HepG2 (cell line): ENCODE data around the gene FCGR3A. TPM values are rescaled to one million over a fixed set of nuclear protein-coding genes. Genes with fewer than 3 reads are reported as not detected.
A peak's percentile ranks its signal among the peaks of the same experiment; 100 is the strongest.
"Not testable (repeated sequence)": the region's sequence is repeated elsewhere in the genome, so short reads cannot be mapped to it uniquely, and the experiment has no call there.

Experiments used
- CBX5 ChIP-seq: sonication (generic); formaldehyde crosslinking; IDR thresholded peaks from 2 replicates; pipeline ENCODE4 v1.4.0; 2020; ENCODE audit warnings: missing genetic modification reagents, borderline replicate concordance
- CEBPG ChIP-seq: IDR thresholded peaks from 2 replicates; pipeline ENCODE4 v1.6.1; 2016
- GATAD1 ChIP-seq: IDR thresholded peaks from 2 replicates; pipeline ENCODE4 v1.6.1; 2016; ENCODE audit warnings: missing genetic modification reagents, missing compliant biosample characterization
- GATAD2A ChIP-seq: IDR thresholded peaks from 2 replicates; pipeline ENCODE4 v1.6.1; 2016
- HNF1A ChIP-seq, 2 experiments: sonication (generic) in 1 of 2; formaldehyde crosslinking in 1 of 2; IDR thresholded peaks; 2 replicates each; pipeline versions ENCODE4 v1.4.0 to v1.6.1; 2016 to 2020; ENCODE audit warnings: borderline replicate concordance in 1 of 2, low read depth in 1 of 2, mild to moderate bottlenecking in 1 of 2, missing genetic modification reagents in 1 of 2
- KDM2A ChIP-seq: sonication (generic); formaldehyde crosslinking; IDR thresholded peaks from 2 replicates; pipeline ENCODE4 v1.4.0; 2020; ENCODE audit warnings: low read depth, missing genetic modification reagents, borderline replicate concordance
- NR2F6 ChIP-seq, 2 experiments: IDR thresholded peaks; 2 replicates each; pipeline ENCODE4 v1.6.1; 2016; ENCODE audit warnings: antibody characterized with exemption in 1 of 2, mild to moderate bottlenecking in 1 of 2
- SMAD3 ChIP-seq: sonication (generic); formaldehyde crosslinking; IDR thresholded peaks from 2 replicates; pipeline ENCODE4 v1.4.0; 2020; ENCODE audit warnings: missing genetic modification reagents
- ZBTB33 ChIP-seq: sonication (generic); formaldehyde crosslinking; IDR thresholded peaks from 2 replicates; pipeline ENCODE4 v1.4.0; 2020; ENCODE audit warnings: missing genetic modification reagents
- ZFP36 ChIP-seq: fragments of 150-350 bp; IDR thresholded peaks from 2 replicates; pipeline ENCODE4 v1.6.1; 2018; ENCODE audit warnings: borderline replicate concordance, low read length, low read depth; ENCODE audit not compliant: partially characterized antibody
- ZNF205 ChIP-seq: IDR thresholded peaks from 2 replicates; pipeline ENCODE4 v1.6.1; 2018; ENCODE audit warnings: missing biosample characterization, missing genetic modification reagents
- ZNF230 ChIP-seq: sonication (generic); formaldehyde crosslinking; IDR thresholded peaks from 2 replicates; pipeline ENCODE4 v1.4.0; 2020; ENCODE audit warnings: mild to moderate bottlenecking, missing genetic modification reagents
- ZNF670 ChIP-seq: sonication (generic); formaldehyde crosslinking; IDR thresholded peaks from 2 replicates; pipeline ENCODE4 v1.8.0; 2022; ENCODE audit warnings: mild to moderate bottlenecking, missing genetic modification reagents, borderline replicate concordance
- ZNF678 ChIP-seq: sonication (generic); formaldehyde crosslinking; IDR thresholded peaks from 2 replicates; pipeline ENCODE4 v1.4.0; 2020; ENCODE audit warnings: mild to moderate bottlenecking, missing genetic modification reagents
- ZNF7 ChIP-seq: IDR thresholded peaks from 2 replicates; pipeline ENCODE4 v1.6.1; 2016; ENCODE audit warnings: missing biosample characterization, missing genetic modification reagents
- ZNF777 ChIP-seq: sonication (generic); formaldehyde crosslinking; IDR thresholded peaks from 2 replicates; pipeline ENCODE4 v1.4.0; 2020; ENCODE audit warnings: missing genetic modification reagents
- polyA plus RNA-seq, 8 experiments: library from polyadenylated mRNA; depleted of rRNA in 3 of 8; stranded (reverse) in 7 of 8; unstranded in 1 of 8; fragments of >200 nt; fragmentation: Illumina TruSeq in 4 of 8; extraction: Trizol in 4 of 8; gene quantifications; 2 replicates each; pipeline versions ENCODE4 v1.2.1 to v1.2.3, GENCODE V29; 2011 to 2016; ENCODE audit warnings: low read depth in 4 of 8, missing spikeins in 1 of 8, mixed read lengths in 1 of 8; ENCODE audit not compliant: insufficient read depth in 1 of 8
- total RNA-seq, 5 experiments: library from RNA; depleted of rRNA; stranded (reverse); fragments of >200 nt; fragmentation: Illumina TruSeq; extraction: Trizol; gene quantifications; 2 replicates each; pipeline ENCODE4 v1.2.3, GENCODE V29; 2016; ENCODE audit warnings: low read depth in 1 of 5
- TF ChIP-seq, protein P1 (sequence below): sonication (generic); formaldehyde crosslinking; IDR thresholded peaks from 2 replicates; pipeline ENCODE4 v1.4.0; 2020; ENCODE audit warnings: missing genetic modification reagents, borderline replicate concordance

The FCGR3A gene
- total and polyA plus RNA-seq, 2 of the 13 experiments (the other 11 are each of a cell fraction or from before 2014, with no cell fraction given), result not detected

DNA sequence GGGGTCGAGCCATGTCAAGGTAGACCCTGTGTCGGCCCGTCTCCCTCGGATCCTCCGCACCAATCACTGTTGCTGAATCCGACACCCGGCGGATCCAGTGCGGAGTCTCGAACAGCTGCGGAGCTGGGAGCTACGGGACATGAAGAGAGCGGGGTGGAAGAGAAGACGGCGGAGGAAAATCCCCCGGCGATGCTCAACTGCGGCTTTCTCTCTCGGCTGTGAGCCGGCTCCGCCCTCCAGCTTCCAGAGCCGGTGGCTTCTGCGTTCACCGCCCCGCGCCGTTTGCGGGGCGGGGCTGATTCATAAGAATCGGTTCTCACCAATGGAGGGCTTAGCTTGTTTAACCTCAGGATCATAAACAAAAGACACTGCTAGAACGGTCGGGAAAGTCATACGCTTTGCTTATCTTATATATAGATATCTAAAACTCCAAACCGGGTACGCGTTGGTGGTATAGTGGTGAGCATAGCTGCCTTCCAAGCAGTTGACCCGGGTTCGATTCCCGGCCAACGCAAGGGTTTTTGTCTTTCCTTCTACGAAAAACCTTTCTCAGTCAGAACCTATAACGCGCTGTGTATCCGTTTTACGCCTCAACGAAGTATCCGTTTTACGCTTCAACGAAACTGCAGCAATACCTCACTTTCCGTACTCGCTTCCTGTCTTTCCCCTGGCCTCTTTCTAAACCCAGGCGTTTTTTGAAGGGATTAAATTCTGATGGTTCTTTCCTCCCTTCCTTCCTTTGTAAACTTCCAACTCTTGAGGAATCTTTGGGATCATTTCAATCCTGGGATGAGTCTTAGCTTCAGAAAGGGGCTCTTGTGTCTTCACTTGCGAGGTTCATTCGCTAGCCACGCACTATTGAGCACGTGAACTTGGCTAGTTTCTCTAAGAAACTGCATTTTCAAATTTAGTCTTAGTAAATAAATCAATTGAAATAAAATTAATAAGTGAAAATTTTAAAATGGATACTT is 18.7 kb downstream of the FCGR3A start (continued):
- TF ChIP-seq, protein P1, sequence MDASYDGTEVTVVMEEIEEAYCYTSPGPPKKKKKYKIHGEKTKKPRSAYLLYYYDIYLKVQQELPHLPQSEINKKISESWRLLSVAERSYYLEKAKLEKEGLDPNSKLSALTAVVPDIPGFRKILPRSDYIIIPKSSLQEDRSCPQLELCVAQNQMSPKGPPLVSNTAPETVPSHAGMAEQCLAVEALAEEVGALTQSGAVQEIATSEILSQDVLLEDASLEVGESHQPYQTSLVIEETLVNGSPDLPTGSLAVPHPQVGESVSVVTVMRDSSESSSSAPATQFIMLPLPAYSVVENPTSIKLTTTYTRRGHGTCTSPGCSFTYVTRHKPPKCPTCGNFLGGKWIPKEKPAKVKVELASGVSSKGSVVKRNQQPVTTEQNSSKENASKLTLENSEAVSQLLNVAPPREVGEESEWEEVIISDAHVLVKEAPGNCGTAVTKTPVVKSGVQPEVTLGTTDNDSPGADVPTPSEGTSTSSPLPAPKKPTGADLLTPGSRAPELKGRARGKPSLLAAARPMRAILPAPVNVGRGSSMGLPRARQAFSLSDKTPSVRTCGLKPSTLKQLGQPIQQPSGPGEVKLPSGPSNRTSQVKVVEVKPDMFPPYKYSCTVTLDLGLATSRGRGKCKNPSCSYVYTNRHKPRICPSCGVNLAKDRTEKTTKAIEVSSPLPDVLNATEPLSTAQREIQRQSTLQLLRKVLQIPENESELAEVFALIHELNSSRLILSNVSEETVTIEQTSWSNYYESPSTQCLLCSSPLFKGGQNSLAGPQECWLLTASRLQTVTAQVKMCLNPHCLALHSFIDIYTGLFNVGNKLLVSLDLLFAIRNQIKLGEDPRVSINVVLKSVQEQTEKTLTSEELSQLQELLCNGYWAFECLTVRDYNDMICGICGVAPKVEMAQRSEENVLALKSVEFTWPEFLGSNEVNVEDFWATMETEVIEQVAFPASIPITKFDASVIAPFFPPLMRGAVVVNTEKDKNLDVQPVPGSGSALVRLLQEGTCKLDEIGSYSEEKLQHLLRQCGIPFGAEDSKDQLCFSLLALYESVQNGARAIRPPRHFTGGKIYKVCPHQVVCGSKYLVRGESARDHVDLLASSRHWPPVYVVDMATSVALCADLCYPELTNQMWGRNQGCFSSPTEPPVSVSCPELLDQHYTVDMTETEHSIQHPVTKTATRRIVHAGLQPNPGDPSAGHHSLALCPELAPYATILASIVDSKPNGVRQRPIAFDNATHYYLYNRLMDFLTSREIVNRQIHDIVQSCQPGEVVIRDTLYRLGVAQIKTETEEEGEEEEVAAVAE (CRISPR knock-in tag), result peak; percentile 44; the same call in 1 of the 2 replicates
- peak; percentile 43; the same call in 1 of the 2 replicates for TF ChIP-seq CBX5
- peak; percentile 13 for TF ChIP-seq ZFP36
- 0 out of 2 replicates have a peak, but pooled peaks have one; percentile 36 for TF ChIP-seq ZNF670 (CRISPR knock-in tag)
- 0 out of 2 replicates have a peak, but pooled peaks have one; percentile 26 for TF ChIP-seq SMAD3 (CRISPR knock-in tag)
- TF ChIP-seq ZBTB33 (CRISPR knock-in tag), result peak; percentile 23; the same call in 1 of the 2 replicates
- 0 out of 2 replicates have a peak, but pooled peaks have one; percentile 17 for TF ChIP-seq ZNF7 (CRISPR knock-in tag)
- 0 out of 2 replicates have a peak, but pooled peaks have one; percentile 32 for TF ChIP-seq GATAD1 (CRISPR knock-in tag)
- TF ChIP-seq NR2F6 (IDR thresholded peaks at IDR 0.05), result peak; percentile 25; the same call in 1 of the 2 replicates
- TF ChIP-seq NR2F6 (CRISPR knock-in tag; IDR thresholded peaks at IDR 0.05); HNF1A (CRISPR knock-in tag; IDR thresholded peaks at IDR 0.05; ENCODE audit: borderline replicate concordance): not testable (repeated sequence)
- 0 out of 2 replicates have a peak, but pooled peaks have one; percentile 12 for TF ChIP-seq HNF1A (IDR thresholded peaks at IDR 0.05; ENCODE audit: low read depth)
- peak; percentile 76 for TF ChIP-seq GATAD2A
- 0 out of 2 replicates have a peak, but pooled peaks have one; percentile 12 for TF ChIP-seq CEBPG (CRISPR knock-in tag)
- TF ChIP-seq KDM2A, result peak; percentile 60; the same call in 1 of the 2 replicates
- 0 out of 2 replicates have a peak, but pooled peaks have one; percentile 40 for TF ChIP-seq ZNF678 (CRISPR knock-in tag)
- 0 out of 2 replicates have a peak, but pooled peaks have one; percentile 40 for TF ChIP-seq ZNF230
- peak; percentile 56; the same call in 1 of the 2 replicates for TF ChIP-seq ZNF777 (CRISPR knock-in tag)
- 0 out of 2 replicates have a peak, but pooled peaks have one; percentile 39 for TF ChIP-seq ZNF205
